Endometrial microvascular endothelial cells (primary cell): ENCODE results near the gene SSBP3. TPM values are rescaled to one million over a fixed set of nuclear protein-coding genes. Genes with fewer than 3 reads are reported as not detected.

Source experiments
- in situ Hi-C: cut with HindIII; loops from 2 replicates; pipeline ENCODE4 v1.10.0; 2017; ENCODE audit warnings: low sequenced_read_pairs, low pct_unique_long_range_greater_than_20kb; ENCODE audit errors: inconsistent ontology term
- total RNA-seq: library from RNA; depleted of rRNA; stranded (reverse); fragments of >200 nt; gene quantifications from one replicate; pipeline ENCODE4 v1.2.3, GENCODE V29; 2015; ENCODE audit errors: inconsistent ontology term

The SSBP3 gene
- total RNA-seq, 1 donor from 2014 or later: 32.1 TPM

- in situ Hi-C loops: no loop called here
Observed at GRCh38 chr1:54377040-54377691, 29.0 kb downstream of the SSBP3 start.

DNA sequence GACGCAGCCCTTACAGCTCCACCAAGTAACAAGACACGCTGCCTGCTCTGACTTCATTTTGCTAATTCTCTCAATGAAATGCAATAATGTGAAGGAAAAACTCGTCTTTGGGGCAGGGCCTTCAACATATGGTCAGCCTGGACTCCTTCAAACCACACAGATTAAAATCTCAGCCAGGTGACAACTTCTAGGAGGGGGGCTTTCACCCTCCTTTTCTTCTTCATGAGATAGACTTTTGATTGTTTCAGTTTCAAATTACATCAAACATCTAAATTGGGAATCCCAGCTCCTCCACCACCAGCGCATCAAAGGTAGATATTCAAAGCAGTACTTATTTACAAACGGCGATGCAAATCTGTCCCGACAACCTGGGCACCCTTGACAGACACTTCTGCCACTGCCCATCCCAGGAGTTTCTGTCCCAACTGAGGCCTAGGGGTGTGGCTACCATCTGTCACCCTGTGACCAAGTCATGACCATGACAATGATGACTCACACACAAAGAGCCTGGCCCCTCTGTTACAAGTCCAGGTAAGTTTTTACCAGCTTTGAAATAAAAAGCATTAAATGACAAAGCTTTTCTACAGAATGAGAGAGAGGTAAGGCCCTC lies 29.7 kb downstream of the SSBP3 start:
- in situ Hi-C loops: no loop called here

GRCh38 chr1:54375712-54376429 lies 30.3 kb downstream of the SSBP3 start:
- in situ Hi-C loops: no loop called here

DNA sequence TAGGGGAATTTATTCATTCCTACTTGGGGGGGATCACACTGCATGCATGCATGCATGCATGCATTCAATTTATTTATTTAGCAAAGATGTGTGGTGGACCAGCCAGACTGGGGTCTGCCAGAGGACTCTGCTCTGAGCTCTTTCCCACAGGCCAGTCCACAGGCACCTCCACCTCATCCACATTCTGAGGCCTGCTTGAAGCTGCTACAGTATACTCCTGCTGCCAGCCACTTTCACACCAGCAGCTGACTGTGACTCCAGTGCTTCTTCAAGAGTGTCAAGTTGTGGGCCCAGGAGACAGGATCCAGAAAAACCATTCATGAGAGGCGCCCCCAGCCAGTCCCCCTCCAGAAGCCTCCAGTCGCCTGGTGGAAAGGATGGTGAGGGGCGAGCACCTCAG lies 30.9 kb downstream of the SSBP3 start:
- in situ Hi-C loops: no loop called here

DNA sequence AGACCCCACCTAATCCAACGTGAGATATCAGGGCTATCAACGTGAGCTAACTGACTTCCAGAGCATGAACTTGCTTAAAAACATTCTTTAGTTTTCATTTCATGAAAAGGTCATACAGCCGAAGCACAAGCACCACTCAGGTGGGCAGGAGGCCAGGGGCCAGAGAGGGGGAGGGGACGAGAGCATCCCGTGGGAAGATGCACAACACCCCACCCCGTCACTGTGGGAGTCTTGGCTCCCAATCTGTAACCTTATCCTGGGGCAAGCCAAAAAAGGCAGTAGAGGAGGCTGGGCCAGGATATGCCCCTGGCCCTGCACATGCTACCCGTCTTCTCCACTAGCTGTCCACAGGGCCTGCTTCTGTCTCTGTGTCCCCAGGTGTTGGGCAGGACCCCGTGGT lies 31.4 kb downstream of the SSBP3 start:
- in situ Hi-C loops: no loop called here

- in situ Hi-C loops: no loop called here
Observed at GRCh38 chr1:54372978-54373377, 33.2 kb downstream of the SSBP3 start.

DNA sequence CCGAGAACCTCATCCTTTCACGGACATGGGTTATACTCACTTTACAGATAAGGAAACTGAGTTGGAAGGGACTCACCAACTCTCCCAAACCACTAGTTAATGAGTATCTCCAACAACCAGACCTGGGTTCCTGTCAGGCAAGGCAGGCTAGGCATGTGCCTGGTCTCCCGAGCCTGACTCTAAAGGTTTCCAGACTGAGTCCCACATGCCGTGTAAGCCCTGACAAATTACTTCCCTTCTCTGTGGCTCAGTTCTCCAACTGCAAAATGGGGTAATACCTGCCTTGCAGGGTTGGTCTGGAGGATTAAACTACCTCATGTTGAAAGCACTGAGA lies 34.3 kb downstream of the SSBP3 start:
- in situ Hi-C loops: no loop called here

DNA sequence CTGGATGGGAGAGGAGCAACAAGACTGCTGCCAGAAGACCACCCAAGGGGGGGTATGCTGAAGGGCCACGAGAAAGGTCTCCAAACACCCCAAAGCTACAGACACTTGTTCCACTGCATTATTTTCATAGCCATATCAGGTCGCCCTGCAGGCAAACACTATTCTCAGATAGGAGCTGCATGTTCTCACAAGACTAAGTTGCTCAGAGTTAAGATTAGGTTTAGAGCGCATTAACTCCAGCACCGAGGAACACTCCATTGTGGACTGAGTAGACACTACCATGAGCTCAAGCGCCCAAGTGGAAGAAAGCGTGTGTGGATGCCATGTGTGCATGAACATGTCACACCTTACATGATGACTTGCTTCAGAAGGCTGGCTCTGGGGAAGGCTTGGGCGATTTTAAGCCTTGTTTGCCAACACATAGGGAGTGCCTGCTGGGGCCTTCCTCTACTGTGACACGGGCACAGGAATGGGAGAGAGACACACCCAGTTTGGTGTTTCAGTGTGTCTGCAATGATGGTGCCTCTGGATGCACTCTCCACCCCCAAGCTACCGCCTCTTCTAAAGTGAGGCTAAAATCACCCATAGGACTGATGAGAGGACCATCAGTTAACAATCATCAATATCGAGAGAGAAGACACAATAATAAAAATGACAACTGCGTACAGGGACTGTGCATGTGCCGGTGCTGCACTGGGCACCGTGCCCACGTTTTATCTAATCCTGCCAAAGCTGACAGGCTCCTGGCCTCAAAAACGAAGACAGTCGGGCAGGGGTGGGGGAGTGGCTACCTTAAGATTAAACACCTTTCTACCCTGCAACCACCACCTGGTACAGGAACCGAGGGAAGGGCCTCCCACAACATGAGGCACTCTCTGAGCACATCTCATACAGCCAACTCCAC lies 34.9 kb downstream of the SSBP3 start:
- in situ Hi-C loops: no loop called here

GRCh38 chr1:54370287-54370989 lies 35.8 kb downstream of the SSBP3 start:
- in situ Hi-C loops: no loop called here

DNA sequence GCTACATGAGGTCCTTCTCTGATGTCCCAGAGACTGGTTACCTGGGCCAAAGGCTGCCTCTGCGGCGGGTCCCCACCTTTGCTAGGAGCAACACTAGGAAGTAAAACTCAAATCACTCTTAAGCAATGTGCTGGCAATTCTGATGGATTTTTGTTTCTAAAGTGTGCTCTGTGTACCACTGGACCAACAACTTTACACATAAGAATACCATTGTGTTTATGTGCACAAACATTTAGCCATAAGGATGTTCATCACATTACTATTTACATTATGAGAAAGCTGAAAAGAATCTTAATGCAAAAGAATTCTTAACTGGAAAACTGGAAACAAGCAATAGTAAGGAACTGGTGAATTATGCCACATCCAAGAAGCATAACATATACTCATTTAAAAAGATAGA lies 38.6 kb downstream of the SSBP3 start:
- in situ Hi-C loops: no loop called here

DNA sequence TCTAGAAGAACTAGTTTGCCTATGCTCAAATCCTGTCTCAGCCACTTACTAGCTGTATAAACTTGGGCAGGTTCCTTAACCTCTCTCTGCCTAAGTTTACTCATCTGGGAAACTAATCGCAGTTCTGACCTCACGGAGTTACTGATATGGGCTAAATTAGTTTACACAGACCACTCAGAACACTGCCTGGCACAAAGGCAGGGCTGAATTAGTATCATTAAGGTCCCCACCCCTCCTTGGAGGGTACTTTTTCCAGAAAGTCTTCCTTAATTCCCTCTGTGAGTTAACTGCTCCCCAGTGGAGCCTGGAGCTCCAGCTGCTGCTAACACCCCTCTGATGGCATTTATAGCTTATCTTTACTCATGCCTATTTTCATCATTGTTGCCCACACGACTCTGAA lies 40.3 kb downstream of the SSBP3 start:
- in situ Hi-C loops: no loop called here

DNA sequence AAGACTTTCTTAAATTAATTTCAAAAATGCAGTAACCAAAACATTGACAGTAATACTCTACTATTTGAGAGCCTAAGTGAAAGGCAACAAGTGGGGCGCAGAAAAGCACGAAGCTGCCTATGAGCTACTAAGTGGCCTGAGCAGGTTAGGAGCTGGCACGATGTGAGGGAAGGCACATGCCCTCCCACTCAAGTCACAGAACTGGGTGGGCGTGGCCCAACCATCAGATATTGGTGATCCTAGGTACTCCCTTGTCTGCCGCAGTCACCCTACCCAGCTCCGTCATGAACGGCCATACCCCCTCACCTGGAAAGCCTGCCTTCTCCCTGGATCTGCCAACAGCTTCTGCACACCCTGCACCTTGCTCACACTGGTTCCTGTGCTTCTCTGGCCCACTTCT lies 40.8 kb downstream of the SSBP3 start:
- in situ Hi-C loops: no loop called here

- in situ Hi-C loops: no loop called here
Observed at GRCh38 chr1:54364995-54365394, 41.2 kb downstream of the SSBP3 start.

GRCh38 chr1:54364582-54364981 lies 41.6 kb downstream of the SSBP3 start:
- in situ Hi-C loops: no loop called here

GRCh38 chr1:54363925-54364324 lies 42.3 kb downstream of the SSBP3 start:
- in situ Hi-C loops: no loop called here

DNA sequence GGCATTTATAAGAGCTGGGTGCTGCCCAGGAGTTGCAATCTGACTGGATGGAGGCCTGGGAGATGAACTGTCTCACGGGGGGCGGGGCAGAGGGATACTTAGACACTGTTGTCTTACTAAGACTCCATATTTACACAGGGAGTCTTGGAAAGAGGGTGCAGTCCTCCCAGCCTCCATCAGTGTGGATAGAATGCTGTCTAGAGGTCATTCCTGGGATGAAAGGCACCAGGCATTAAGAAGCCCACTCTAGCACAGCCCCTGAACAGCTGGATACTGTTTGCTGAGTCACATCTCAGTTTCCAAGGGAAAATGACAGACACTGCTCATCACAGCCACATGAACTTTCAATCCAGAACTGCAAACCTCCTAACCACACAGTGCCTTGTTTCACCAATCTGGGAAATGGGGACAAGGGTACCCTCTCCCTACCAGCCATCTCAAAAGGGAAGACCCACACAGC lies 43.3 kb downstream of the SSBP3 start:
- in situ Hi-C loops: no loop called here

- in situ Hi-C loops: no loop called here
Observed at GRCh38 chr1:54361342-54361741, 44.9 kb downstream of the SSBP3 start.

DNA sequence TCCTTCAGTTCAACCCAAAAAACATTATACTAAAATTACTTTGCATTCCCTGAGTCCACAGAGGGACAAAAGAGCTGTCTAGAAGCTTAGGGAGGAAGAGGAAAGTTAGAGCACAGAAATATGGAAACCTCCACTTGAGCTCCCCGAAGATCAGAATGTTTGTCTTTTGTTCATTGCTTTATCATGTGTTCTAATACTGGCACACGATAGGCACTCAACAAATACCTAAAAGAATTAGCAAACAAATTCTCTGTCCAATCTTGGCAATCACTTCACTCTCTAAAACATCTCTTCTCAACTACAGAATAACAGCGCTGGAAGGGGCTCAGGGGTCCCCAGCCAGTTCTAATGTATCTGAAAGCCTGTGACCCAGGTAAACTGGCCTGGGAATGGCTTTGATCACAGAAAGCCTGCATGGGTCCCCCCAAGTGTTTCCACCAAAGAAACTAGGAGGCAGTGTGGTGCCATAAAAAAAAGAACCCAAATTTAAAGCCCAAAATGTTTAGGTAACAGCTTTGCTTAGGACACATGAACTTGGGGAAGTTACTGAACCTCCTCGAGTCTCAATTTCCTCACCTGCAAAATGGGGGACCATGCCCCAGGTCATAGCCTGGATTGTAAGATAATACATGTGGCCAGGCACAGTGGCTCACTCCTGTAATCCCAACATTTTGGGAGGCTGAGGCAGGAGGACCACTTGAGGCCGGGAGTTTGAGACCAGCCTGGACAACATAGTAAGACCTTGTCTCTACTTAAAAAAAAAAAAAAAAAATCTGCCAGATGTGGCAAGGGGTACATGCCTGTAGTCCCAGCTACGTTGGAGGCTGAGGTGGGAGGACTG lies 45.8 kb downstream of the SSBP3 start:
- in situ Hi-C loops: no loop called here
